LHCN-M2 (cell line): ENCODE measurements around the gene VSX1. TPM values are rescaled to one million over a fixed set of nuclear protein-coding genes. Genes with fewer than 3 reads are reported as not detected.

ENCODE experiments used
- DNase-seq: peaks from one replicate; pipeline ENCODE4 v3.0.0-alpha.2; 2012; ENCODE audit warnings: low read depth
- total RNA-seq: library from RNA; depleted of rRNA; stranded (reverse); fragments of >200 nt; gene quantifications from 2 replicates; pipeline ENCODE4 v1.2.3, GENCODE V29; 2014

VSX1 gene
- total RNA-seq, 1 experiment from 2014 or later = not detected

DNA sequence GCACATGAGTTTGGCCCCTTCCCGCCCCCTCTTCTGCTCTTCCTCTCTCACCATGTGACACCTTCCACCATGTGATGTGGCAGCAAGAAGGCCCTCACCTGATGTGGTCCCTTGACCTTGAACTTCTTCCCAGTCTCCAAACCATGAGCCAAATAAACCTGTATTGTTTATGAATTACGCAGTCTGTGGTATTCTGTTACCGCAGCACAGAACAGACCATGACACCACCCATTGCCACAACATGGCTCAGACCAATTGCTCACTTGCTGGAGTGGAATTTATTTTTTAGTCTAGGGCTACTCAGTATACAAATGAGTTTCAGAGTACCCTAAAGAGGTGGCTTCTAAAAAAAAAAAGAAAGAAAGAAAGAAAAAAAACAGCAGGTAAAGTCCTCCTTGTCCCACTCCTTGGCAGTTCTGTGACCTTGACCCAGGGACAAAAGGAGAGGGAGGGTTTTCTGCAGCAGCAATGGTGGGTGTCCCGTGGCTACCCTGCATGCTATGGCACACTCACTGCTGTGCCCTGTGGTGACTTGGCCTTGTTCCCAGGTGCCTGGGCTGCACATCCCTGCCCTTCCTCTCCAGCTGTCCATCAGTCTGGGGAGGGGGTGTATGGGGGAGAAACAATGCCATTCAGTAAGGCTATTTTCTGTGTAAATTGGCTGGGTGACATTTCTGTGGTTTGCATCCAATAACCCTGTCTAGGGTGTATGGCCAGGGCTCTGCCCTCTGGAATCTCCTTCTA lies 5.4 kb upstream of the VSX1 start:
- DNase-seq = no peak

DNA sequence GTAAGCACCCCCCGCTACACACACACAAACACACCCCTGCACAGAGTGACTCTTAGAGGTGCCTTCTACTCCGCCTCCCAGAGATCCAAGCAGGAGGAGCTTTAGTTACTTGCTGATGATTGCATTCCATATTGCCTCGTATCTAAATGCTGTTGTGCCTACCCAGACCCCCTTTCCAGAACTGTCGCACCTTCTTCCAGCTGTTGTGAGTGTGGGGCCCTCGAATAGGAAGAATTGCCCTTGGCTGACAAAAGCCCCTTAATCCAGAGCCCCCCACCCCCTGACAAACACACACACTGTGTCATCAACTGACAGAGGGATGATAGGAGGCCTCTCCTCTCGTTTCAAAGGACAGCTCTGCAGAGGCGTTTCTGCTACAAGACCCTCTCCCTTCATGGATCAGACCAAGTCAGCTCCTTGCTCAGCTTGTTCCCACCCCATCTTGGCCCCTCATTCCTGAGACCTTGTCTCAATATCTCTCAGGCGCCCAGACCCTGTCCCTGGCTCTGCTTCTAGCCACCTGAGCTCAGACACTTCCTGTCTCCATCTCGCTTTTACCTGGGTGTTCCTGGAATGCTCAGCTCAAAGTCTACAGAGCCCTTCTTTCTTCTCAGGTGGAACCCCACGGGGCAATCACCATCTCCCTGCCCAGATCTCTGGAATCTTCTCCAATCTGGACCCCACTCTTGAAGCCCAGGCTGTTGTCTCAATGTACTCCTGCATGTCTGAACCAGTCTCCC lies 4.0 kb upstream of the VSX1 start:
- no peak for DNase-seq

- no peak for DNase-seq
Measured at GRCh38 chr20:25084626-25085187, 2.8 kb upstream of the VSX1 start.

GRCh38 chr20:25083773-25084625 lies 2.1 kb upstream of the VSX1 start:
- DNase-seq = no peak

DNA sequence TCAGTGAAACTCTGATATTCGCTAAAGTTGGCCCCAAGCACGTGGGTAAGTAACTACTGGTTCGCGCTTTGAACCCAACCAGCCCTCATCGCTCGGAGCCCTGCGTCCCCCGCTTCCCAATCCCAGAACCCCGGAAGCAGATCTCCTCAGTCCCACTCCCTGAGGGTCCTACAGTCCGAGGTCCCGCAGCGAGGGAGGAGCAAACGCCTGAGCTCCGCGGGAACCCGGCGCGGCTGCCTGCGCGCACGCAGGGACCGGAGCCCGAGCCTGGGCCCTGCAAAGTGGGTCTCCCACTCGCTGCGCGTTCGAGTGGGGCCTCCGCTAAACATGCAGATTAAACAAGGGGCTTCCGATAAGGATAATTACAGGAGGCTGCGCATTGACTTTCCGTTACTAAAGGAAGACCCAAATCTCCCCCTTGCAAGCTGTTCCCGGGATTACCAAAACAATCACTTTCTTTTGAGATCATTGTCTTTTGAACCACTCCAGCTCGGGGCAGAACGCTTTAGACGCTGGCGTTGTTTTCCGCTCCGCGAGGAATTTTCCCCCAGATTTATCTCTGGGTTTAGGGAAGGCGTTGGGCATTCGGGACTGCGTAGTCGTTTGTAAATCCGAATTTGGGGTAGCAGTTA lies 1.3 kb upstream of the VSX1 start:
- DNase-seq = no peak

- no peak for DNase-seq
Measured at GRCh38 chr20:25082498-25082873, 545 bp upstream of the VSX1 start.

- DNase-seq = no peak
Measured at GRCh38 chr20:25081065-25081729, 744 bp downstream of the VSX1 start.

- no peak for DNase-seq
Measured at GRCh38 chr20:25079171-25079570, 2.8 kb downstream of the VSX1 start.

GRCh38 chr20:25078662-25079061 lies 3.3 kb downstream of the VSX1 start:
- no peak for DNase-seq

GRCh38 chr20:25077610-25078169 lies 4.3 kb downstream of the VSX1 start:
- no peak for DNase-seq

- peak; percentile 30 for DNase-seq
Measured at GRCh38 chr20:25076731-25077609, 5.0 kb downstream of the VSX1 start.

GRCh38 chr20:25076201-25076600 lies 5.7 kb downstream of the VSX1 start:
- DNase-seq = no peak

GRCh38 chr20:25073544-25073943 lies 8.4 kb downstream of the VSX1 start:
- DNase-seq = no peak

DNA sequence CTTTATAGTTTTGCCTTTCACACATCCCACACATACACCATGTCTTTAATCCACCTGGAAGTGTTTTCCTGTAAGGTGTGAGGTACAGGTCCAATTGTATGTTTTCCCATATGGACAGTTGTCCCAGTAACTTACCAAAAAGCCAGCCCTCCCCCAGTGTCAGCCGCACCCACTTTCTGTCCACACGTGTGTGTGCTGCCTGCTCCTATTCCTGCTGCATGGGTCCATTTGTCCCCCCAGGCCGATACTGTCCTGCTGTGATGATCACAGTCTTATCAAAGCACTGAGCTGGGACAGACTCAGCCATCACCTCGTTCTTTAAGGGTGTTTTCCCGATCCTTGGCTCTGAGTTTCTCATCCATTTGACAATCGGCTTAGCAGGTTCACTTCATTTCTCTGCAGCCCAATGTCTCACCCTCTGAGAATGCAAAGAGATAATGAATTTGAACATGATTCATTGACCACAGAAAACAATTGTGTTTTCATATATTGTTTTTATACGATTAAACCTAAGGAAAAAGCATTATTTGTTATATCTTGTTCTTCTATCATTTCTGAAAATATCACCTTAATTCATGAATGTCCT lies 9.6 kb downstream of the VSX1 start:
- DNase-seq = no peak

DNA sequence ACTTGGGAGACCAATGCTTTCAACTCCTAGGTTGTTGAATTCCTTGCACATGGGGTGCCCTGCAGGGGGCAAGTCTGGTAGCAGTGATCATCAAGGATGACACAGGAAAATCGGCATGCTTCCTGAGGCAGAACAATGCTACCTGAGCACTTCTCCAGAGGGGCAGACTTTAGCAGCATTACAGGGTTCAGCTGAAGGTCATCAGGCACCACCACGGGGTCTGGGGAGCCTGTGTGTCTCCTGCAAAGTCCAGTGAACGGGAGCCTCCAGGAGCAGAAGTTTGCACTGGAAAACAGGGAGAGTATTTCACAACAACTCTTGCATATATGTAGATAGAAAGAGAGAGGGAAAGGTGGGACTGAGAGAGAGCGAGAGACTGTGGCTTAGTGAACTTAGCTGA lies 10.2 kb downstream of the VSX1 start:
- no peak for DNase-seq

DNA sequence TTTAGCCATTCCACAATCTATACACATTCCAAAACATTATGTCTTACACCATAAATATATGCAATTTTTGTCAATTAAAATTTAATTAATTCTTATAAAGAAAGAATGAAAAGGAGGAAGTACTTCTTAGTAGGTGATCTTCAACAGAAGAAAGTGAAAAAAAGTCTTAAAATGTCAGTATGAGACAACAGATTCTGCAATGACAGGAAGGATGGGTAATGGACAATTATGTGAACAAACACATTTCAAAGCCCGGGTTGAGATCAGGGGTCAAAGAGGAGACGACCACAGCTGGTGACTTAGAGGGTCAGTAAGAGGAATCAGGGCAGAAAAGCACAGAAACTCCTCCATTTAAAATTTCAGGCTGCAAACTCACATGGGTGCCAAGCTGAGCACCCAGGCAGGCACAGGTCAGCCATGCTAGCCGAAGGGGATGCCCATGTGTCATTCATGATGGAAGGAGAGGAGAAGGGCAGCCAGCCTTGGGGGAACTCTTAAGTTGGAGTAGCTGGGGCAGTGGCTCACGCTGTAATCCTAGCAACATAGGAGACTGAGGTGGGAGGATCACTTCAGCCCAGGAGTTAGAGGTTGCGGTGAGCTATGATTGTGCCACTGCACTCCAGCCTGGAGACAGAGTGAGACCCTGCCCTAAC lies 11.0 kb downstream of the VSX1 start:
- DNase-seq = no peak

- DNase-seq = no peak
Measured at GRCh38 chr20:25067102-25067987, 14.6 kb downstream of the VSX1 start.

- DNase-seq = no peak
Measured at GRCh38 chr20:25066386-25066785, 15.6 kb downstream of the VSX1 start.
